Stimulated activated CD4-positive, alpha-beta T cell treated with anti-CD3 and anti-CD28 coated beads, TNF-alpha, amount 100 ng/mL, for 24 hours (primary cell): ENCODE measurements around the gene NXPE4.
"Not testable (repeated sequence)": the region's sequence is repeated elsewhere in the genome, so short reads cannot be mapped to it uniquely, and the experiment has no call there.

Experiments
- DNase-seq, 3 experiments: peaks; one replicate each; pipeline ENCODE4 v3.0.0-alpha.2; 2020; ENCODE audit warnings: low read depth in 3 of 3

Gene NXPE4

GRCh38 chr11:114610550-114610949, 15.0 kb upstream of the NXPE4 start:
- no peak for DNase-seq

- DNase-seq = no peak
Measured at GRCh38 chr11:114609429-114609828, 13.8 kb upstream of the NXPE4 start.

GRCh38 chr11:114608605-114609004, 13.0 kb upstream of the NXPE4 start:
- not testable (repeated sequence) for DNase-seq

- no peak for DNase-seq
Measured at GRCh38 chr11:114607753-114608459, 12.3 kb upstream of the NXPE4 start.

- not testable (repeated sequence) for DNase-seq
Measured at GRCh38 chr11:114606802-114607075, 11.2 kb upstream of the NXPE4 start.

GRCh38 chr11:114606003-114606801, 10.6 kb upstream of the NXPE4 start:
- DNase-seq = no peak

GRCh38 chr11:114605370-114605769, 9.8 kb upstream of the NXPE4 start:
- DNase-seq = no peak

- no peak for DNase-seq
Measured at GRCh38 chr11:114604886-114605285, 9.3 kb upstream of the NXPE4 start.

- DNase-seq = no peak
Measured at GRCh38 chr11:114604179-114604813, 8.7 kb upstream of the NXPE4 start.

- not testable (repeated sequence) for DNase-seq
Measured at GRCh38 chr11:114603151-114603550, 7.6 kb upstream of the NXPE4 start.

GRCh38 chr11:114598461-114598860, 2.9 kb upstream of the NXPE4 start:
- no peak for DNase-seq

GRCh38 chr11:114596175-114596919, 761 bp upstream of the NXPE4 start:
- DNase-seq = no peak

- DNase-seq = no peak
Measured at GRCh38 chr11:114594703-114595102, 883 bp downstream of the NXPE4 start.

- DNase-seq = no peak
Measured at GRCh38 chr11:114587398-114587953, 8.1 kb downstream of the NXPE4 start.

- no peak for DNase-seq
Measured at GRCh38 chr11:114586797-114587196, 8.8 kb downstream of the NXPE4 start.

- DNase-seq = no peak
Measured at GRCh38 chr11:114571712-114572111, 23.9 kb downstream of the NXPE4 start.

- DNase-seq = no peak
Measured at GRCh38 chr11:114569801-114570200, 25.8 kb downstream of the NXPE4 start.

GRCh38 chr11:114566276-114566675, 29.3 kb downstream of the NXPE4 start:
- no peak for DNase-seq

- DNase-seq = no peak
Measured at GRCh38 chr11:114564831-114565230, 30.8 kb downstream of the NXPE4 start.

GRCh38 chr11:114563077-114563476, 32.5 kb downstream of the NXPE4 start:
- no peak for DNase-seq

GRCh38 chr11:114562166-114562916, 33.2 kb downstream of the NXPE4 start:
- no peak for DNase-seq
